HepG2 (cell line): Measurements from ENCODE around the gene ANKRD60. TPM values are rescaled to one million over a fixed set of nuclear protein-coding genes. Genes with fewer than 3 reads are reported as not detected.

ENCODE experiments used
- BRD4 ChIP-seq: sonication (generic); formaldehyde crosslinking; IDR thresholded peaks from 2 replicates; pipeline ENCODE4 v1.4.0; 2020; ENCODE audit warnings: missing genetic modification reagents
- HOXA3 ChIP-seq: sonication (generic); formaldehyde crosslinking; IDR thresholded peaks from 2 replicates; pipeline ENCODE4 v1.5.0; 2020; ENCODE audit warnings: missing genetic modification reagents
- KDM5A ChIP-seq: fragments of 200-600 bp; sonication (generic); IDR thresholded peaks from 2 replicates; pipeline ENCODE4 v1.7.0; 2018; ENCODE audit warnings: antibody characterized with exemption, mild to moderate bottlenecking, low read length, borderline replicate concordance
- NKX3-1 ChIP-seq: sonication (generic); formaldehyde crosslinking; IDR thresholded peaks from 2 replicates; pipeline ENCODE4 v1.5.0; 2020; ENCODE audit warnings: missing genetic modification reagents
- NR2C2 ChIP-seq: sonication (generic); formaldehyde crosslinking; IDR thresholded peaks from 2 replicates; pipeline ENCODE4 v1.4.0; 2020; ENCODE audit warnings: missing genetic modification reagents, mild to moderate bottlenecking, moderate library complexity, borderline replicate concordance
- polyA plus RNA-seq, 8 experiments: library from polyadenylated mRNA; depleted of rRNA in 3 of 8; stranded (reverse) in 7 of 8; unstranded in 1 of 8; fragments of >200 nt; fragmentation: Illumina TruSeq in 4 of 8; extraction: Trizol in 4 of 8; gene quantifications; 2 replicates each; pipeline versions ENCODE4 v1.2.1 to v1.2.3, GENCODE V29; 2011 to 2016; ENCODE audit warnings: low read depth in 4 of 8, missing spikeins in 1 of 8, mixed read lengths in 1 of 8; ENCODE audit not compliant: insufficient read depth in 1 of 8
- total RNA-seq, 5 experiments: library from RNA; depleted of rRNA; stranded (reverse); fragments of >200 nt; fragmentation: Illumina TruSeq; extraction: Trizol; gene quantifications; 2 replicates each; pipeline ENCODE4 v1.2.3, GENCODE V29; 2016; ENCODE audit warnings: low read depth in 1 of 5
- TF ChIP-seq, protein P1 (sequence below): sonication (generic); formaldehyde crosslinking; IDR thresholded peaks from 2 replicates; pipeline ENCODE4 v1.9.0; 2021; ENCODE audit warnings: missing genetic modification reagents, borderline replicate concordance
- TF ChIP-seq, protein P2 (sequence below): sonication (generic); formaldehyde crosslinking; IDR thresholded peaks from 2 replicates; pipeline ENCODE4 v1.4.0; 2020; ENCODE audit warnings: missing genetic modification reagents
- TF ChIP-seq, protein P3 (sequence below): sonication (generic); formaldehyde crosslinking; IDR thresholded peaks from 2 replicates; pipeline ENCODE4 v1.8.1; 2022; ENCODE audit warnings: low read depth, mild to moderate bottlenecking, missing genetic modification reagents
- TF ChIP-seq, protein P4 (sequence below): sonication (generic); formaldehyde crosslinking; IDR thresholded peaks from 2 replicates; pipeline ENCODE4 v1.4.0; 2020; ENCODE audit warnings: missing genetic modification reagents
- TF ChIP-seq, protein P5 (sequence below): sonication (generic); formaldehyde crosslinking; IDR thresholded peaks from 2 replicates; pipeline ENCODE4 v1.4.0; 2020; ENCODE audit warnings: missing genetic modification reagents, borderline replicate concordance

The ANKRD60 gene
- total and polyA plus RNA-seq, 2 of the 13 experiments (the other 11 are each of a cell fraction or from before 2014, with no cell fraction given), result not detected

DNA sequence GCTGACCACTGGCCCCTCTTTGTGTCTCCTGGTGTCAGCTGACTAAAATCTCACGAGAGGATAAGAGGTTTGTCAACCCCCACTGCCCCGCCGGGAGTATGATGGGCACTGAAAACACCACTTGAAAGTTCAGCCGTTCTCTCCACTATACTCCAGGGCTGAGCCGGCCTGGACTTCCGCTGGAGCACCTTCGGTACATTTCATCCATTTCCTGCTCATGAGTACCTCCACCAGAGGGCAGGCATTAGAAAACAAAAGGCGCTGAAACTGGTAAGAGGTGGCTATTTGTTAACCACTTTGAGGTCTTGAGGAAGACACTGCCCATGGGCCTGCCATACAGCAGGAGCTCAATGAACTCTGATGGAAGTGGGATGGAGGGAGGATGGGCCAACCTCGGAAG is 17.9 kb upstream of the ANKRD60 start (continued):
- TF ChIP-seq, protein P1, sequence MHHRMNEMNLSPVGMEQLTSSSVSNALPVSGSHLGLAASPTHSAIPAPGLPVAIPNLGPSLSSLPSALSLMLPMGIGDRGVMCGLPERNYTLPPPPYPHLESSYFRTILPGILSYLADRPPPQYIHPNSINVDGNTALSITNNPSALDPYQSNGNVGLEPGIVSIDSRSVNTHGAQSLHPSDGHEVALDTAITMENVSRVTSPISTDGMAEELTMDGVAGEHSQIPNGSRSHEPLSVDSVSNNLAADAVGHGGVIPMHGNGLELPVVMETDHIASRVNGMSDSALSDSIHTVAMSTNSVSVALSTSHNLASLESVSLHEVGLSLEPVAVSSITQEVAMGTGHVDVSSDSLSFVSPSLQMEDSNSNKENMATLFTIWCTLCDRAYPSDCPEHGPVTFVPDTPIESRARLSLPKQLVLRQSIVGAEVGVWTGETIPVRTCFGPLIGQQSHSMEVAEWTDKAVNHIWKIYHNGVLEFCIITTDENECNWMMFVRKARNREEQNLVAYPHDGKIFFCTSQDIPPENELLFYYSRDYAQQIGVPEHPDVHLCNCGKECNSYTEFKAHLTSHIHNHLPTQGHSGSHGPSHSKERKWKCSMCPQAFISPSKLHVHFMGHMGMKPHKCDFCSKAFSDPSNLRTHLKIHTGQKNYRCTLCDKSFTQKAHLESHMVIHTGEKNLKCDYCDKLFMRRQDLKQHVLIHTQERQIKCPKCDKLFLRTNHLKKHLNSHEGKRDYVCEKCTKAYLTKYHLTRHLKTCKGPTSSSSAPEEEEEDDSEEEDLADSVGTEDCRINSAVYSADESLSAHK (CRISPR knock-in tag), result no peak
- TF ChIP-seq, protein P2, sequence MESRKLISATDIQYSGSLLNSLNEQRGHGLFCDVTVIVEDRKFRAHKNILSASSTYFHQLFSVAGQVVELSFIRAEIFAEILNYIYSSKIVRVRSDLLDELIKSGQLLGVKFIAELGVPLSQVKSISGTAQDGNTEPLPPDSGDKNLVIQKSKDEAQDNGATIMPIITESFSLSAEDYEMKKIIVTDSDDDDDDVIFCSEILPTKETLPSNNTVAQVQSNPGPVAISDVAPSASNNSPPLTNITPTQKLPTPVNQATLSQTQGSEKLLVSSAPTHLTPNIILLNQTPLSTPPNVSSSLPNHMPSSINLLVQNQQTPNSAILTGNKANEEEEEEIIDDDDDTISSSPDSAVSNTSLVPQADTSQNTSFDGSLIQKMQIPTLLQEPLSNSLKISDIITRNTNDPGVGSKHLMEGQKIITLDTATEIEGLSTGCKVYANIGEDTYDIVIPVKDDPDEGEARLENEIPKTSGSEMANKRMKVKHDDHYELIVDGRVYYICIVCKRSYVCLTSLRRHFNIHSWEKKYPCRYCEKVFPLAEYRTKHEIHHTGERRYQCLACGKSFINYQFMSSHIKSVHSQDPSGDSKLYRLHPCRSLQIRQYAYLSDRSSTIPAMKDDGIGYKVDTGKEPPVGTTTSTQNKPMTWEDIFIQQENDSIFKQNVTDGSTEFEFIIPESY, result peak; percentile 95
- TF ChIP-seq KDM5A, result no peak
- TF ChIP-seq, protein P3, sequence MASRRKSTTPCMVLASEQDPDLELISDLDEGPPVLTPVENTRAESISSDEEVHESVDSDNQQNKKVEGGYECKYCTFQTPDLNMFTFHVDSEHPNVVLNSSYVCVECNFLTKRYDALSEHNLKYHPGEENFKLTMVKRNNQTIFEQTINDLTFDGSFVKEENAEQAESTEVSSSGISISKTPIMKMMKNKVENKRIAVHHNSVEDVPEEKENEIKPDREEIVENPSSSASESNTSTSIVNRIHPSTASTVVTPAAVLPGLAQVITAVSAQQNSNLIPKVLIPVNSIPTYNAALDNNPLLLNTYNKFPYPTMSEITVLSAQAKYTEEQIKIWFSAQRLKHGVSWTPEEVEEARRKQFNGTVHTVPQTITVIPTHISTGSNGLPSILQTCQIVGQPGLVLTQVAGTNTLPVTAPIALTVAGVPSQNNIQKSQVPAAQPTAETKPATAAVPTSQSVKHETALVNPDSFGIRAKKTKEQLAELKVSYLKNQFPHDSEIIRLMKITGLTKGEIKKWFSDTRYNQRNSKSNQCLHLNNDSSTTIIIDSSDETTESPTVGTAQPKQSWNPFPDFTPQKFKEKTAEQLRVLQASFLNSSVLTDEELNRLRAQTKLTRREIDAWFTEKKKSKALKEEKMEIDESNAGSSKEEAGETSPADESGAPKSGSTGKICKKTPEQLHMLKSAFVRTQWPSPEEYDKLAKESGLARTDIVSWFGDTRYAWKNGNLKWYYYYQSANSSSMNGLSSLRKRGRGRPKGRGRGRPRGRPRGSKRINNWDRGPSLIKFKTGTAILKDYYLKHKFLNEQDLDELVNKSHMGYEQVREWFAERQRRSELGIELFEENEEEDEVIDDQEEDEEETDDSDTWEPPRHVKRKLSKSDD (CRISPR knock-in tag), result no peak
- no peak for TF ChIP-seq NKX3-1 (CRISPR knock-in tag)
- no peak for TF ChIP-seq NR2C2 (CRISPR knock-in tag)
- TF ChIP-seq BRD4 (CRISPR knock-in tag), result no peak
- TF ChIP-seq HOXA3 (CRISPR knock-in tag), result no peak
- TF ChIP-seq, protein P4, sequence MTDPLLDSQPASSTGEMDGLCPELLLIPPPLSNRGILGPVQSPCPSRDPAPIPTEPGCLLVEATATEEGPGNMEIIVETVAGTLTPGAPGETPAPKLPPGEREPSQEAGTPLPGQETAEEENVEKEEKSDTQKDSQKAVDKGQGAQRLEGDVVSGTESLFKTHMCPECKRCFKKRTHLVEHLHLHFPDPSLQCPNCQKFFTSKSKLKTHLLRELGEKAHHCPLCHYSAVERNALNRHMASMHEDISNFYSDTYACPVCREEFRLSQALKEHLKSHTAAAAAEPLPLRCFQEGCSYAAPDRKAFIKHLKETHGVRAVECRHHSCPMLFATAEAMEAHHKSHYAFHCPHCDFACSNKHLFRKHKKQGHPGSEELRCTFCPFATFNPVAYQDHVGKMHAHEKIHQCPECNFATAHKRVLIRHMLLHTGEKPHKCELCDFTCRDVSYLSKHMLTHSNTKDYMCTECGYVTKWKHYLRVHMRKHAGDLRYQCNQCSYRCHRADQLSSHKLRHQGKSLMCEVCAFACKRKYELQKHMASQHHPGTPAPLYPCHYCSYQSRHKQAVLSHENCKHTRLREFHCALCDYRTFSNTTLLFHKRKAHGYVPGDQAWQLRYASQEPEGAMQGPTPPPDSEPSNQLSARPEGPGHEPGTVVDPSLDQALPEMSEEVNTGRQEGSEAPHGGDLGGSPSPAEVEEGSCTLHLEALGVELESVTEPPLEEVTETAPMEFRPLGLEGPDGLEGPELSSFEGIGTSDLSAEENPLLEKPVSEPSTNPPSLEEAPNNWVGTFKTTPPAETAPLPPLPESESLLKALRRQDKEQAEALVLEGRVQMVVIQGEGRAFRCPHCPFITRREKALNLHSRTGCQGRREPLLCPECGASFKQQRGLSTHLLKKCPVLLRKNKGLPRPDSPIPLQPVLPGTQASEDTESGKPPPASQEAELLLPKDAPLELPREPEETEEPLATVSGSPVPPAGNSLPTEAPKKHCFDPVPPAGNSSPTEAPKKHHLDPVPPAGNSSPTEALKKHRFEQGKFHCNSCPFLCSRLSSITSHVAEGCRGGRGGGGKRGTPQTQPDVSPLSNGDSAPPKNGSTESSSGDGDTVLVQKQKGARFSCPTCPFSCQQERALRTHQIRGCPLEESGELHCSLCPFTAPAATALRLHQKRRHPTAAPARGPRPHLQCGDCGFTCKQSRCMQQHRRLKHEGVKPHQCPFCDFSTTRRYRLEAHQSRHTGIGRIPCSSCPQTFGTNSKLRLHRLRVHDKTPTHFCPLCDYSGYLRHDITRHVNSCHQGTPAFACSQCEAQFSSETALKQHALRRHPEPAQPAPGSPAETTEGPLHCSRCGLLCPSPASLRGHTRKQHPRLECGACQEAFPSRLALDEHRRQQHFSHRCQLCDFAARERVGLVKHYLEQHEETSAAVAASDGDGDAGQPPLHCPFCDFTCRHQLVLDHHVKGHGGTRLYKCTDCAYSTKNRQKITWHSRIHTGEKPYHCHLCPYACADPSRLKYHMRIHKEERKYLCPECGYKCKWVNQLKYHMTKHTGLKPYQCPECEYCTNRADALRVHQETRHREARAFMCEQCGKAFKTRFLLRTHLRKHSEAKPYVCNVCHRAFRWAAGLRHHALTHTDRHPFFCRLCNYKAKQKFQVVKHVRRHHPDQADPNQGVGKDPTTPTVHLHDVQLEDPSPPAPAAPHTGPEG (CRISPR knock-in tag), result no peak
- TF ChIP-seq, protein P5, sequence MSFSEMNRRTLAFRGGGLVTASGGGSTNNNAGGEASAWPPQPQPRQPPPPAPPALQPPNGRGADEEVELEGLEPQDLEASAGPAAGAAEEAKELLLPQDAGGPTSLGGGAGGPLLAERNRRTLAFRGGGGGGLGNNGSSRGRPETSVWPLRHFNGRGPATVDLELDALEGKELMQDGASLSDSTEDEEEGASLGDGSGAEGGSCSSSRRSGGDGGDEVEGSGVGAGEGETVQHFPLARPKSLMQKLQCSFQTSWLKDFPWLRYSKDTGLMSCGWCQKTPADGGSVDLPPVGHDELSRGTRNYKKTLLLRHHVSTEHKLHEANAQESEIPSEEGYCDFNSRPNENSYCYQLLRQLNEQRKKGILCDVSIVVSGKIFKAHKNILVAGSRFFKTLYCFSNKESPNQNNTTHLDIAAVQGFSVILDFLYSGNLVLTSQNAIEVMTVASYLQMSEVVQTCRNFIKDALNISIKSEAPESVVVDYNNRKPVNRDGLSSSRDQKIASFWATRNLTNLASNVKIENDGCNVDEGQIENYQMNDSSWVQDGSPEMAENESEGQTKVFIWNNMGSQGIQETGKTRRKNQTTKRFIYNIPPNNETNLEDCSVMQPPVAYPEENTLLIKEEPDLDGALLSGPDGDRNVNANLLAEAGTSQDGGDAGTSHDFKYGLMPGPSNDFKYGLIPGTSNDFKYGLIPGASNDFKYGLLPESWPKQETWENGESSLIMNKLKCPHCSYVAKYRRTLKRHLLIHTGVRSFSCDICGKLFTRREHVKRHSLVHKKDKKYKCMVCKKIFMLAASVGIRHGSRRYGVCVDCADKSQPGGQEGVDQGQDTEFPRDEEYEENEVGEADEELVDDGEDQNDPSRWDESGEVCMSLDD (CRISPR knock-in tag), result no peak
